Osteocyte (in vitro differentiated cells): ENCODE results near the gene PRDM16. TPM values are rescaled to one million over a fixed set of nuclear protein-coding genes. Genes with fewer than 3 reads are reported as not detected.

Experiments used
- DNase-seq: peaks from one replicate; pipeline ENCODE4 v3.0.0; 2021; ENCODE audit warnings: mixed read lengths; ENCODE audit not compliant: unreplicated experiment; ENCODE audit errors: extremely low spot score
- H3K27ac Mint-ChIP-seq: one replicate; pipeline ENCODE4 v1.8.0; 2021; ENCODE audit warnings: mild to moderate bottlenecking, mixed read lengths; ENCODE audit not compliant: unreplicated experiment
- H3K27me3 Mint-ChIP-seq: one replicate; pipeline ENCODE4 v1.8.0; 2021; ENCODE audit warnings: mixed read lengths; ENCODE audit not compliant: unreplicated experiment
- H3K36me3 Mint-ChIP-seq: one replicate; pipeline ENCODE4 v1.8.0; 2021; ENCODE audit warnings: mixed read lengths; ENCODE audit not compliant: unreplicated experiment
- H3K4me1 Mint-ChIP-seq: one replicate; pipeline ENCODE4 v1.8.0; 2021; ENCODE audit warnings: mixed read lengths; ENCODE audit not compliant: unreplicated experiment
- H3K4me3 Mint-ChIP-seq: one replicate; pipeline ENCODE4 v1.8.0; 2021; ENCODE audit warnings: mild to moderate bottlenecking, moderate library complexity, mixed read lengths; ENCODE audit not compliant: unreplicated experiment
- H3K9me3 Mint-ChIP-seq: one replicate; pipeline ENCODE4 v1.8.0; 2021; ENCODE audit warnings: mixed read lengths; ENCODE audit not compliant: unreplicated experiment
- total RNA-seq: library from RNA; stranded (reverse); gene quantifications from 2 replicates; pipeline ENCODE4 v1.2.1, GENCODE V29; 2021
- TF ChIP-seq, protein P1 (sequence below): fragments of 200-600 bp; sonication (generic); IDR thresholded peaks from 2 replicates; pipeline ENCODE4 v1.5.0; 2021; ENCODE audit warnings: antibody characterized with exemption, mild to moderate bottlenecking, moderate library complexity

PRDM16 gene
- total RNA-seq, 1 donor from 2014 or later: 7.1 TPM

GRCh38 chr1:3198371-3199271 lies 129.6 kb downstream of the PRDM16 start:
- no peak for DNase-seq
- Mint-ChIP-seq H3K4me3 (no peak overlapping the region), H3K4me1 (peaks cover 16% of the 10 kb centered on the region), H3K27me3 (no peaks in the 10 kb centered on the region), H3K27ac (no peak overlapping the region), H3K9me3 (no peaks in the 10 kb centered on the region), H3K36me3 (no peaks in the 10 kb centered on the region)
- TF ChIP-seq, protein P1, sequence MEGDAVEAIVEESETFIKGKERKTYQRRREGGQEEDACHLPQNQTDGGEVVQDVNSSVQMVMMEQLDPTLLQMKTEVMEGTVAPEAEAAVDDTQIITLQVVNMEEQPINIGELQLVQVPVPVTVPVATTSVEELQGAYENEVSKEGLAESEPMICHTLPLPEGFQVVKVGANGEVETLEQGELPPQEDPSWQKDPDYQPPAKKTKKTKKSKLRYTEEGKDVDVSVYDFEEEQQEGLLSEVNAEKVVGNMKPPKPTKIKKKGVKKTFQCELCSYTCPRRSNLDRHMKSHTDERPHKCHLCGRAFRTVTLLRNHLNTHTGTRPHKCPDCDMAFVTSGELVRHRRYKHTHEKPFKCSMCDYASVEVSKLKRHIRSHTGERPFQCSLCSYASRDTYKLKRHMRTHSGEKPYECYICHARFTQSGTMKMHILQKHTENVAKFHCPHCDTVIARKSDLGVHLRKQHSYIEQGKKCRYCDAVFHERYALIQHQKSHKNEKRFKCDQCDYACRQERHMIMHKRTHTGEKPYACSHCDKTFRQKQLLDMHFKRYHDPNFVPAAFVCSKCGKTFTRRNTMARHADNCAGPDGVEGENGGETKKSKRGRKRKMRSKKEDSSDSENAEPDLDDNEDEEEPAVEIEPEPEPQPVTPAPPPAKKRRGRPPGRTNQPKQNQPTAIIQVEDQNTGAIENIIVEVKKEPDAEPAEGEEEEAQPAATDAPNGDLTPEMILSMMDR: no peak

- TF ChIP-seq, protein P1: no peak
- DNase-seq: no peak
- H3K36me3 Mint-ChIP-seq: no peaks in the 10 kb centered on the region
- H3K4me1 Mint-ChIP-seq: no peaks in the 10 kb centered on the region
- no peaks in the 10 kb centered on the region for H3K9me3 Mint-ChIP-seq
- H3K27ac Mint-ChIP-seq: no peak overlapping the region
- no peaks in the 10 kb centered on the region for H3K27me3 Mint-ChIP-seq
- no peak overlapping the region for H3K4me3 Mint-ChIP-seq
Measured at GRCh38 chr1:3204725-3205124, 135.7 kb downstream of the PRDM16 start.

GRCh38 chr1:3205815-3206214 lies 136.8 kb downstream of the PRDM16 start:
- Mint-ChIP-seq H3K36me3 (no peaks in the 10 kb centered on the region), H3K9me3 (no peaks in the 10 kb centered on the region), H3K4me1 (no peaks in the 10 kb centered on the region), H3K4me3 (no peak overlapping the region), H3K27ac (no peak overlapping the region), H3K27me3 (no peaks in the 10 kb centered on the region)
- no peak for DNase-seq
- TF ChIP-seq, protein P1: no peak

DNA sequence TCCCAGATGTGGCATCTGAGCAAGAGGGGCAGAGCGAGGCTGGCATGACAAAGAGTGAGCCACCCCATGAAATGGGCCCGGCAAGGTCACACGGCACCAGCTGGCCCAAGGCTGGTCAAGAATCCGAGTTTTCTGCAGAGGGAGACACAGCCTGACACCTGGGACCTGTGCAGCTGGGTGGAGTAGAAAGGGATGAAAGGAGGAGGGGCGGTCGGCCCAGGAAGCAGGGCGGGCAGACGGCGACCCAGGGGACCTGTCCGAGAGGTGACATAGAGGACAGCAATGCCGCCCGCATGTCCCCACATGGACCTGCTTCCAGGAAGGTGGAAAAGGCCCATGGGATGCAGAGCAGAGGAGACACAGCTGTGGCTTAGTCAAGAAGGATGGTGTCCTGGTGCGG lies 137.7 kb downstream of the PRDM16 start:
- Mint-ChIP-seq H3K27me3 (no peaks in the 10 kb centered on the region), H3K9me3 (no peaks in the 10 kb centered on the region), H3K36me3 (no peaks in the 10 kb centered on the region), H3K4me1 (no peaks in the 10 kb centered on the region), H3K4me3 (no peak overlapping the region), H3K27ac (no peak overlapping the region)
- TF ChIP-seq, protein P1: no peak
- no peak for DNase-seq

DNA sequence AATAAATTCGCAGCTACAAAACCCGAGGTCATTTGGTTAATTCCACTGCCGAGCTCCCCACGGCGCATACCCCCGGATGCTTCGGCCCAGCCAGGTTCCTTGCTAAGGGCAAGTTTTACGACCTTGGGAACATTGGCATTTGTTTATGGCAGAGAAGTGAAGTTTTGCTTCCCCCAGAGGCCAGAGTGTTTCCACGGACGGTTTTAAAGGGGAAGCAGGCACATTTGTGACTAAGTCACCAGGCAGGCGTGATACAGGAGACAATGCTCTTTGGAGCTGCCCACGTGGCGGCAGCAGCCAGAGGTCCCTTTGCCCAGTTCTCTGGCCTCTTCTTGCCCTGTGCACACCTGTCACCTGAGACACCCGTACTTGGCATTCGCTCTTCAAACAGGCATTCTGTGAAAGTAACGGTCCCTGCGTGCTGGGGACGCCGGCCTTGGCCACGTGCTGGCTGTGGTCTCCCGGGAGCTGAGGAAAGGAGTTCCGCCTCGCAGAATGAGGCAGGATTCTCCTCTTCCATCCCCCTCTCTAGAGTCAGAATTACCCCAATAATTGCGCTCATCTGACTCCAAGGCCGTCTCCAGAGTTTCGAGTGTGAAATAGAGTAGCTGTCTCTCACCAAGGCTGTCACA lies 138.3 kb downstream of the PRDM16 start:
- Mint-ChIP-seq H3K36me3 (no peaks in the 10 kb centered on the region), H3K9me3 (no peaks in the 10 kb centered on the region), H3K27ac (no peak overlapping the region), H3K4me1 (no peaks in the 10 kb centered on the region), H3K27me3 (no peaks in the 10 kb centered on the region), H3K4me3 (no peak overlapping the region)
- TF ChIP-seq, protein P1: no peak
- DNase-seq: no peak
